ENCODE data around the gene NFKBIE. TPM values are rescaled to one million over a fixed set of nuclear protein-coding genes. Genes with fewer than 3 reads are reported as not detected.

NFKBIE gene
- total RNA-seq, 2 experiments from 2014 or later: 13.3 to 17.9 TPM

DNA sequence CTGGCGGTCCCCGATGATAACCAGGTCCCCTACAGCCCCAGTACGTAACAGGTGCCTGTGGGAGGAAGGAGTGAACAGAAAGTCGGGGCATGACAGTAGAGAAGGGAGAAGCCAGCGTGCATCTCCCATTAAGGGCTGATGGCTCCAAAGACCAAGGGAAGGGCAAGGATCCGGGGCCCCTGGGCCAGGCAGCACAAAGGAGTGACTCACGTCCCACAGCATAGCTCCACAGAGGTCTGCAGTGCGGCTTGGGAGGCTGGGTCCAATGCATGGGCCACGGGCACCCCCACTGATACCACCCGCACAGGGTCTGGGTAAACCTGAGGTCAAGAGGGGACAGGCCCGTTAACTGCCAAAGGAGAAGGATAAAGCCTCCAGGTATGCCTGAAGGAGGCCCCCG is 37.5 kb upstream of the NFKBIE start:
- ChIA-PET POLR2A (interaction anchor here (0.9 to 1.9 kb wide), 4 partner anchors 10 to 35 kb away, joined by 3 to 6 read pairs (median 4); partner anchors contain the start of genes AARS2 and TMEM151B), CTCF (interaction anchor here (1.3 to 15.0 kb wide), 6 partner anchors 10 to 84 kb away, joined by 3 to 182 read pairs (median 8); partner anchors contain the start of genes AARS2, CDC5L, SLC35B2 and TMEM151B)
- Mint-ChIP-seq H3K9me3 (no peaks in the 10 kb centered on the region), H3K27ac (no peak overlapping the region), H3K4me3 (no peak overlapping the region), H3K27me3 (no peaks in the 10 kb centered on the region), H3K4me1 (ENCODE audit: low read depth) (peaks cover 4% of the 10 kb centered on the region), H3K36me3 (ENCODE audit: low read depth) (peaks cover 30% of the 10 kb centered on the region)
- no peak for ATAC-seq
- intact Hi-C loops (cut with micrococcal nuclease): no loop called here
- DNase-seq: no peak
- TF ChIP-seq, protein P1, sequence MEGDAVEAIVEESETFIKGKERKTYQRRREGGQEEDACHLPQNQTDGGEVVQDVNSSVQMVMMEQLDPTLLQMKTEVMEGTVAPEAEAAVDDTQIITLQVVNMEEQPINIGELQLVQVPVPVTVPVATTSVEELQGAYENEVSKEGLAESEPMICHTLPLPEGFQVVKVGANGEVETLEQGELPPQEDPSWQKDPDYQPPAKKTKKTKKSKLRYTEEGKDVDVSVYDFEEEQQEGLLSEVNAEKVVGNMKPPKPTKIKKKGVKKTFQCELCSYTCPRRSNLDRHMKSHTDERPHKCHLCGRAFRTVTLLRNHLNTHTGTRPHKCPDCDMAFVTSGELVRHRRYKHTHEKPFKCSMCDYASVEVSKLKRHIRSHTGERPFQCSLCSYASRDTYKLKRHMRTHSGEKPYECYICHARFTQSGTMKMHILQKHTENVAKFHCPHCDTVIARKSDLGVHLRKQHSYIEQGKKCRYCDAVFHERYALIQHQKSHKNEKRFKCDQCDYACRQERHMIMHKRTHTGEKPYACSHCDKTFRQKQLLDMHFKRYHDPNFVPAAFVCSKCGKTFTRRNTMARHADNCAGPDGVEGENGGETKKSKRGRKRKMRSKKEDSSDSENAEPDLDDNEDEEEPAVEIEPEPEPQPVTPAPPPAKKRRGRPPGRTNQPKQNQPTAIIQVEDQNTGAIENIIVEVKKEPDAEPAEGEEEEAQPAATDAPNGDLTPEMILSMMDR (IDR thresholded peaks at IDR 0.05): no peak

GRCh38 chr6:44301782-44302564 is 36.6 kb upstream of the NFKBIE start:
- intact Hi-C loops (cut with micrococcal nuclease): no loop called here
- DNase-seq (no peak), ATAC-seq (no peak)
- peaks cover 30% of the 10 kb centered on the region for H3K36me3 Mint-ChIP-seq (ENCODE audit: low read depth)
- H3K4me3 Mint-ChIP-seq: no peak overlapping the region
- H3K27me3 Mint-ChIP-seq: peaks cover under 1% of the 10 kb centered on the region
- ChIA-PET CTCF (interaction anchor here (0.9 to 15.0 kb wide), 5 partner anchors 11 to 36 kb away, joined by 3 to 182 read pairs (median 3); partner anchors contain the start of genes AARS2 and TMEM151B), POLR2A (interaction anchor here (0.6 to 1.9 kb wide), 3 partner anchors 9 to 31 kb away, joined by 3 to 5 read pairs (median 3); partner anchors contain the start of gene TMEM151B)
- H3K9me3 Mint-ChIP-seq: no peaks in the 10 kb centered on the region
- H3K27ac Mint-ChIP-seq: no peak overlapping the region
- H3K4me1 Mint-ChIP-seq (ENCODE audit: low read depth): peaks cover 9% of the 10 kb centered on the region
- TF ChIP-seq, protein P1 (IDR thresholded peaks at IDR 0.05): no peak

DNA sequence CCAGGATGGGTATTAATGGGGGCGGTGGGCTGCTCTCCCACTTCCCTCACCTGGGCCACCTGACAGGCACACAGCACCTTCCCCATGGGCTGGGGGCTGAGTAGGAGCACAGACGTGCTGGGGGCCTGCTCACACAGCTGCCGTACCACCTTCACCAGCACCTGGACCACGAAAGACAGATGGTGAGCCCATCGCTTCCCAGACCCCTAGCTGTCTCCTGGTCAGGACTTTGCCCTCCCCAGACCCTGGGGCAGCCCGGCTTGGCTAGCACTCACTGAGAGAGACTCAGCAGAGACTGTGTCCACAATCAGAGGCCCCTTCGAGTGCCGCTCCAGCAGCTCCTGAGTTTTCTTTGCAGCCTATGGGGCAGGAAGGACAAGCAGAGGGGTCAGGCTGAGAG is 35.8 kb upstream of the NFKBIE start:
- ChIA-PET POLR2A (interaction anchor here (0.6 to 1.9 kb wide), 4 partner anchors 16 to 119 kb away, joined by 3 to 5 read pairs (median 3); partner anchors contain the start of gene TMEM151B), CTCF (interaction anchor here (0.9 to 15.0 kb wide), 4 partner anchors 12 to 35 kb away, joined by 3 to 182 read pairs (median 4); partner anchors contain the start of genes AARS2 and TMEM151B)
- Mint-ChIP-seq H3K27me3 (peaks cover 9% of the 10 kb centered on the region), H3K27ac (no peak overlapping the region), H3K9me3 (no peaks in the 10 kb centered on the region), H3K4me3 (no peak overlapping the region), H3K36me3 (ENCODE audit: low read depth) (peaks cover 24% of the 10 kb centered on the region), H3K4me1 (ENCODE audit: low read depth) (peaks cover 11% of the 10 kb centered on the region)
- ATAC-seq (no peak), DNase-seq (no peak)
- TF ChIP-seq, protein P1 (IDR thresholded peaks at IDR 0.05): no peak
- intact Hi-C loops (cut with micrococcal nuclease): no loop called here

DNA sequence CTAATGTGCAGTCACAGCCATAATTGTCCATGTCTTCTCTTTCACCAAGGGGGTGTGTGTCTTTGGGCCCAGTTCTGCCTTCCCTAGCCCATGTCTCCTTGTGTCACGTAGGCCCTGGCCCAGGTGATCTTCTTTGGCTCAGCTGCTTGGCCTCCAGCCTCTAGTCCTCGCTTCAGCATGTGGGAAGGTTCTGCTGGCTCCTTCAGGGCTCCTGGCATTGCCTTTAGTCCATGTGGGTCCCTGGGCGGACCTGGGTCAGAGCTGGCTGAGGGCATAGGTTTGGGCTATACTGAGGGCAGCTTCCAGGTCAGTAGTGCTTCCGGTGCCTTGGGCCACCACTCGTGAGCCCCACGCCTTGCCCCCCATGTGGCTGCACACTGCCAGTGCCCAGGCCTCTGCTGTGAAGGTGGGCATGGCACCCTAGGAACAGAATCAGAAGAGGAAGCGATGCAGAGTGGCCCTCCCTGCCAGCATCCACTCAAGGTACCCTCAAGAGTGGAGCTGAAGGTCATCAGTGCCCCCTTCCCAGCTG is 35.0 kb upstream of the NFKBIE start:
- intact Hi-C loops (cut with micrococcal nuclease): no loop called here
- H3K27ac Mint-ChIP-seq: no peak overlapping the region
- peaks cover 14% of the 10 kb centered on the region for H3K27me3 Mint-ChIP-seq
- no peak for DNase-seq
- ATAC-seq: no peak
- H3K36me3 Mint-ChIP-seq (ENCODE audit: low read depth): peaks cover 22% of the 10 kb centered on the region
- no peak overlapping the region for H3K4me3 Mint-ChIP-seq
- ChIA-PET POLR2A (interaction anchor here (0.9 to 1.4 kb wide), 2 partner anchors 15 to 46 kb away, joined by 3 read pairs; no protein-coding TSS in a partner anchor), CTCF (interaction anchor here (15.0 kb wide), 1 partner anchor 32 kb away, joined by 182 read pairs; the partner anchor contains the start of gene TMEM151B)
- TF ChIP-seq, protein P1 (IDR thresholded peaks at IDR 0.05): no peak
- peaks cover 11% of the 10 kb centered on the region for H3K4me1 Mint-ChIP-seq (ENCODE audit: low read depth)
- H3K9me3 Mint-ChIP-seq: no peaks in the 10 kb centered on the region

All from activated CD8-positive, alpha-beta T cell treated with anti-CD3 and anti-CD28 coated beads for 36 hours (primary cell).